GM19043 (cell line): ENCODE results near the gene P2RX6.
A peak's percentile ranks its signal among the peaks of the same experiment; 100 is the strongest.
"Not testable (repeated sequence)": the region's sequence is repeated elsewhere in the genome, so short reads cannot be mapped to it uniquely, and the experiment has no call there.

Source experiments
- ATAC-seq: cut with Tn5 transposase; IDR thresholded peaks from one replicate; pipeline ENCODE4 v1.9.1; 2021; ENCODE audit warnings: low read depth; ENCODE audit not compliant: unreplicated experiment

The P2RX6 gene

DNA sequence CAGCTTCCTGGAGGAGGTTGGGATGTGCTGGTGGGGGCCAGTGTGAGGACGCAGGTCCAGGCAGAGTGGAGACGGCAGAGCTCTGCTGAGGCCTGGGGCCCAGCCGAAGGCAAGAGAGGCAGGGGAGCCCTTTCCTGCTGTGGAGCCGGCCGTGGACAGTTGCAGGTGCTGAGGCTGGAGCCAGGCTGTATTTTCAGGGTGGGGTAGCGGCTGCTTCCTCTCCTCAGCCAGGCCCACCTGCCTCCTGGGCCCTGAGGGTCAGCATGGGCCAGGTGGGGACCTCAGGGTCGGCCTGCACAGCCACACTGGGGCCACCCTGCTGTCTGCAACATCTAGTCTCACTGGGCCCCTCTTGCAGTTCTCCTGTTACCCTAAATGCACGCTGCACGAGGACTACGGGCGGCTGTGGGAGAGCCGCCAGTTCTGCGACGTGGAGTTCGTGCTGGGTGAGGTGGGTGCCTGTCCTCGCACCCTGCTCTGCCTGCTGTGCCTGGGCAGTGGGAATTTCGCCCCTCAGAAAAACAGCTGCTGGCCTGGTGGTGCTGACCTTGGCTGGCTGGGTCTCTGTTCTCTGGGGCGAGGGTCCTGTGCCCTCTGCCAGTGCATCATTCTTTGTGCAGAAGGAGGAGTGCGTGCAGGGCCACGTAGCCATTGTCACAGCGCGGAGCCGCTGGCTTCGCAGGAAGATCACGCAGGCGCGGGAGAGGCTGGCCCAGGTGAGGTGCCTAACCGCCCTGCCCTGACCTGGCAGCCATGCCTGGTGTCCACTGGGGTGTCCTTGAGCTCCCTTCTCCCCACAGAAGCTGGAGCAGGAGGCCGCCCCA lies 21.4 kb upstream of the P2RX6 start:
- ATAC-seq: no peak

DNA sequence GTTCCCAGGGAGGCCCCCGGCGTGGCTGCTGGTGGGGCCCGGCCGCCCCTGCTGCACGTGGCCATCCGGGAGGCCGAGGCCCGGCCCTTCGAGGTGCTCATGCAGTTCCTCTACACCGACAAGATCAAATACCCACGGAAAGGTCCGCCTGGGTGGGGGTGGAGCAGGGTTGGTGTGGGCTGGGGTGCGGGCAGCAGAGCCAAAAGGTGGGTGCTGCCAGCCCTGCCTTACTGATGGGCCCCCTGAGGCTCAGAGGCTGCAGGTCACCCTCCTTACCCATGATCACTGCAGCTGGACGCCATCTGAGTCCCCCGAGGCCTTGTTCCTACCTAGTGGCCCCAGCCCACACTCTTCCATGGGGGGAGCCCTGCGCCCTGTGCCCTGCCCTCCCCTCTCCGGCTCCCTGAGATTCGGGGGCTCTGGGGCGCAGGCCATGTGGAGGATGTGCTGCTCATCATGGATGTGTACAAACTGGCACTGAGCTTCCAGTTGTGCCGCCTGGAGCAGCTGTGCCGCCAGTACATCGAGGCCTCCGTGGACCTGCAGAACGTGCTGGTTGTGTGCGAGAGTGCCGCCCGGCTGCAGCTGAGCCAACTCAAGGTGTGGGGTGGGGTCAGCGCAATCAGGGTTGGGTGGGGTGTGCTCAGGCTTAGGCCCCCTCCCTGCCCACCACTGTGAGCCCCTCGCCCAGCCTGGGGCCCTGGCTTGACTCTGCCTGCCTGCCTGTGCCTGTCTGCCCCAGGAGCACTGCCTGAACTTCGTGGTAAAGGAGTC lies 20.6 kb upstream of the P2RX6 start:
- ATAC-seq: no peak

DNA sequence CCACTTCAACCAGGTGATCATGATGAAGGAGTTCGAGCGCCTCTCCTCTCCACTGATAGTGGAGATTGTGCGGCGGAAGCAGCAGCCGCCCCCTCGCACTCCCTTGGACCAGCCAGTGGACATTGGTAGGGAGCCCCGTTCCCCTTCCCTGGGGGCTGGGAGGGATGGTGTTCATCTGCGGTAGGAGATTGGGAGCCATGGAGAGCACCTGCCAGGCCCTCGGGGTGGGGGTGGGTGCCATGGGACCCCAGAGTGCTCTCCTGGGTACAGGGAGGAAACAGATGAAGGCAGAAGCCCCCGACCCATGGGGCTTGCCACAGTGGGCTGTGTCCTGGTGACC lies 20.1 kb upstream of the P2RX6 start:
- ATAC-seq: no peak

DNA sequence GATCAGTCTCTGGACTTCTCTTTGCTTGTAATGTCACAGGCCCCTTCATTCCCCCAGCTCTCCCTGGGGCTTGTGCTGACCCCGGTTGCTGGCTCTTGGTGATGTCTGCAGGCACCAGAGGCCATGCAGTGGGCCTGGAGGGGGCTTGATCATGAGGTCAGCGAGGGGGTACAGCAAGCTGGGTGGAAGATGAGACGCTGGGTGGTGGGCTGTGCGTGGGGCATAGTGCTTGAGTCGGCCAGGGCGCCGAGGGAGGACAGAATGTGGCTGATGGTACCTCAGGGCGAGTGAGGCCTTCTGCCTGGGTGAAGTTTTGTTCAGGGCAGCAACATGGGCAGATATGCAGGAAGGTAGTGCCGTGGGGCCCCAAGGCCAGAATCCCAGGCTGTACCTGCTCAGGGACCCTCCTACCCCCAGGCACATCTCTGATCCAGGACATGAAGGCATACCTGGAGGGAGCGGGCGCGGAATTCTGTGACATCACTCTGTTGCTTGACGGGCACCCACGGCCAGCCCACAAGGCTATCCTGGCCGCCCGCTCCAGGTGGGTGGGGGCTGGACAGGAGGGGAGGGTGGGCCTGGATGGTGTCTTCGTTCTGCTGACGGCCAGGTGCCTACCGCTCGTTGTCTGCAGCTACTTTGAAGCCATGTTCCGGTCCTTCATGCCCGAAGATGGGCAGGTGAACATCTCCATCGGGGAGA lies 19.5 kb upstream of the P2RX6 start:
- ATAC-seq: no peak

DNA sequence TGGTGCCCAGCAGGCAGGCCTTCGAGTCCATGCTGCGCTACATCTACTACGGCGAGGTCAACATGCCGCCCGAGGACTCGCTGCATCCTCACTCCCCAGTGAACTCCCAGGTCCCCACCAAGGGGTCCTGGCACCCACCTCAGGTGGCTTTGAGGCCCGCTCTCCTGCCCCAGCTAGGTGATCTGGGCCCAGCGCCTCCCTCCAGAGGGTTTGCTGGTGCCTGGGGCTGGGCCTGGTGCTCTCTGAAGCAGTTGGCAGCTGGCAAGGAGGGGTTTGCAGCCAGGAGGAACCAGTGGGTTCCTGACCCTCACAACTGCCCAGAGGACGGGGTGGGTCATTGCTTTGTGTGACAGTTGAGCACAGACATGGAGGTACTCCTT lies 18.9 kb upstream of the P2RX6 start:
- ATAC-seq: no peak

DNA sequence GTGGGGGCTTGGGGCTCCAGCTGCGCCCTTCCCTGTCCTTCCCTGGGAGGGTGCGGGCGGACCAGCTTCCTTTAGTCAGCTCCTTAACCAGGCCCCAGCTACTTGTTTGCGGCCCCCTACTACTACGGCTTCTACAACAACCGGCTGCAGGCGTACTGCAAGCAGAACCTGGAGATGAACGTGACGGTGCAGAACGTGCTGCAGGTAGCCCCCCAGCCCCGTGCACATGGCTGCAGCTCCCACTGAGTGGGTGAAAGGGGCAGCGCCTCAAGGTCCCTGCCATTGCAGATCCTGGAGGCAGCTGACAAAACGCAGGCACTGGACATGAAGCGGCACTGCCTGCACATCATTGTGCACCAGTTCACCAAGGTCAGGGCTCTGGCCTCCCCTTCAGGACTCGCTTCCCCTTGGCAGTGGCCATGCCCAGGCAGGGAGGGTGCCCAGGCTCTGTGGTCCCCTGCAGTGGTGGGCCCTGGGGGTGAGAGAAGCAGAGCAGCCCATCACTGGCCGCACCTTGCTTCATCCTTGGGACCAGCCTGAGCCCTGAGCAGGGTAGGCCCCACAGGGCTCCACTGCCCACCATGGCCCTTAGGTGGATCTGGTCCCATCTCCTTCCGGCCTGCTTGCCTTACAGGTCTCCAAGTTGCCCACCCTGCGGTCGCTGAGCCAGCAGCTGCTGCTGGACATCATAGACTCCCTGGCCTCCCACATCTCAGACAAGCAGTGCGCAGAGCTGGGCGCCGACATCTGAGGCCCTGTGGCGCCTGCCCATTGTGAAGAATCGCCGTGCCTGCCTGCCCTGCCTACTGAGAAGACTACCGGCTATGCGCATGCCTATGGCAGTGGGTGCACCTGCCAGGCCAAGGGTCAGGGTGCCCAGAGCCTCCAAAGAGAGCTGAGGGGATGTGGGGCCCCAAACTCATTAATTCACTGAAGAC lies 18.1 kb upstream of the P2RX6 start:
- ATAC-seq: no peak

DNA sequence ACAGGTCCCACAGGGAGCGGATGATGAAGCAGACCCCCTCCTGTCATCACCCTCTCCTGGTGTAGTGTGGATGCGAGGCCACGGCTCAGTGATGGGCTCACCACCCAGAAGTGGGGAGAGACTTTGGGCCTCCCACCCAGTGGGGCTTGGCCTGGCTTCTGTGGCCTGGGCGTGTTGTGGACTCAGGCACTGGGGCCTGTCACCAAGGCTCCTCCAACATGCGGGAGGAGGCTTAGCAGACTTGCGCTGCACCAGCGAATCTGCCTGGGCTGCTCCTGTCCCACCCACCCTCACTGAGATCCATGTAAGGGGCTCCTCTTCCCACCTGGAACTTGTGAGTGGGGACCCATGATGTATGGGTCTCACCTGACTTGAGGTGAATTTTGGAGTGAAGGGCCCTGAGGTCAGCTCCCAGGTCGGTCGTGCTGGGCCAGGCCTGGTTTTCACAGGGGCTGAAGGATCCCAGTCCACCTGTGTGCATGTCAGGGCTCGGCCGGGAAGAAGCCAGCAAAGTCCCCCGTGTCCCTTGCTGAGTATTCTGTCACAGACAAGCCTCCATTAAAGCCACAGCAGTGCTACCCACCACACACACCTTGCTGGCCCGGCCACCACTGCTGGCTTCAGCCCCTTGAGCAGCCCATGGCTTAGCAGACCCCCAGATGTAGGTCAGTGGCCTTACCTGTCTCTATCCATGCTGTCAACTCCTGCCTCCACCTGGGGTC lies 17.3 kb upstream of the P2RX6 start:
- ATAC-seq: no peak

DNA sequence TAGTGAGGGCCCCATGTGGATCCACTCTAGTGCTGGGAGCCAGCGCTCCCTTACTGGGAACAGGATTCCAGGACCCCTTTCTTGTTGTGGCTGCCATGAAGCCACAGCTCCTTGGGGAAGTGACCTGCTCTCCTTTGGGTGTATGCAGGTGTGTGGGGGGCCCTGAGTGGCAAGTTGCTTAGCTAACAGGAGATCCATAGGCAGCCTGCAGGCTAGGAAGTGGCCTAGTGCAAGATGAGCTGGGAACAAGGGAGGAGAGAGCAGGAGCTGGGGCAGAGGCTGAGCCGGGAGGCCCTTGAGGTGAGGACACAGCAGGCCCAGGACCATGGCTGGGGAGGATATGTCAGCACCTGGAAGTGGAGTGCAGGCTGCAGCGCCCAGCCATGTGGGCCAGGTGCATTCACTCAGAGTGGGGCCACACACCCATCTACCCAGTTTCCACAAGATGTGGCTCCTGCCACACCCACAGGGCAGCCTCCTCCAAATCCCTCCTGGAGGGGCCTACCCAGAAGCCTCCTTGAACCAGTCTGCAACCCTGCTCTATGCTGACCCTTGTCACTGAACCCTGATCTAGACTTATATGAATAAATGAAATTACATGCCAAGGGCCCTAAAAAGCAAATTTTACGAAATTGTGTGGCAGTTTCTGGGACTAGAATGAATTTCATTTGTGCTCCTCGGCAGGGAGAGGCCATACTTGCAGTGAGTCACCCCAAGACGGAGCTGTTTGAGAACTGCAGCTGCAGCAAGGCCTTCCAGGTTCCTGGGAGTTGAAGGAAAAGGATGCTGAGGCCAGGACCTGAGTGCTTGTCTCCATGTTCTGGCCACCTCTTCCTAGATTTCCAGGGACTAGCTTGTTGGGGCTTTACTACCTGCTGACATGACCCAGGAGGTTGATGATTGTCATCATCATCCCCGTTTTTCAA lies 16.3 kb upstream of the P2RX6 start:
- ATAC-seq: no peak

DNA sequence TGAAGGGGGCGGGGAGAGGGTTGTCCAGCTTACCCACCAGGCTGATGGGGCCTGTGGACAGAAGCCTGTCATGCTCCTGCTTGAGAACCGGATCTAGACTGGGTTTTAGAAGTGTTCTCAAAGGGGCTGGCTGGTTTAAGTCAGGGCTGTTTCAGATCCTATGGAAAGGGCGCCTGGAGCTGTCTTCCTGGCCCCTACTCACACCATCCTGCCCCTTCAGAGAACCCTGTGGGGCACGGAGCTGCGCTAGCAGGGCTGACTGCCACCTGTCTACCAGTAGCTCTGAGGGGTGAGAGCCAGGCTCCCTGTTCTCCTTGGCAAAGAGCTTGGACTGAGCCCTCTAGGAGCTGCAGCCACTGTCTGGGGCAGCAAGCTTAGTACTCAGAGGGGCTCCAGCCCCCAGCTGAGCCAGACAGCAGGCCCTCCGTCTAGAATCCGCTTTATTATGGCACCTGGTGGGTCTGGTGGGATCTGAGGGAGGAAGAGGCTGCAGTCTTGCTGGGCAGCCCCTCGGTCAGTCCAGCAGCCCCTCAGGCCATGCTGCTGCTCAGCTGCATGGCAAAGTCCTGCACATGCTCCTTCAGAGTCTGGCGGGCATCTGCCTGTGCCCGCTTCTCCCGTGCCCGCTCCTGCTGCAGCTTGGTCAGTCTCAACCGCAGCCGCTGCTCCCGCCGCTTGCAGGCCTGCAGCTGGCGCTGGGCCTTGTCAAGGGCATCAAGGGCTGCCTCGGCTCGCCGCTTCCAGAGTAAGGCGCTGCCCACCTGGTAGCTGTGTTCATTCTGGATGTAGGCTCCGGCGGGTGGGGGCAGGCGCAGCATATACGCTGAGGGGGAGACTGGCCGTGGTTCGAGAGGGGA lies 15.4 kb upstream of the P2RX6 start:
- no peak for ATAC-seq

DNA sequence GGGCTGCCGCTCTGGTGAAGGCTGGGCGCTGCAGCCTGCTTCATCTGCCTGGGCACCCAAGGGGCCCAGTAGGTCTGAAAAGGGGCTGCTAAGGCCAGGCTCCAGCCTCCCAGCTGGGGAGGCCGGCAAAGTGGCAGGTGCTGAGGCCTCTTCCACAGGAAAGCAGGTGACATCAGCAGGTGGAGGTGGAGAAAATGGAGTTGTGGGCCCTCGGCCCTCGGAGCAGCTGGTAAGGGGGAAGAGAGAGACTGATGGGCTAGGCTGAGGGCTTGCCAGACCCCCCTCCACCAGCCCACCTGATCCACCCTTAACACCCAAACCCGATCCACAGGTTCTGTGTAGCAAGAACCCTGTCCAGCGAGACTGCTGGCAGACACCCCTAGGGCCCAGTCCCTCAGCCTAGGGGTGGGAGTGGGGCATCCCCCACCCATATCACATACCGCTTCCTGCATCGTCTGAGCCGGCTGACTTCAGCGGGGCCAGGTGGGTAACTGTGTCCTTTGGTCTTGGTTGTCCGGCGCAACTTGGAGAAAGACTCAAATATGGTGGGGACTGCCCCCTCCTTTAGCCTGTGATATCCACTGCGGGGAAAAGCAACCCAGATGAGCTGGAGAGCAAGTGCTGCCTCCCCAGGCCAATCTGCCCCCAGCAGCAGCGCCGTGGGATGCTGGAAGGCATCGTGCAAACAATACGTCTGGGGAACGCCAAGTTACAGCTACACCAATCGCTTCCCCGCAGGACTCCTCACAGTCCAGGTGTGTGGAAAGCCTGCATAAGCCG lies 14.6 kb upstream of the P2RX6 start:
- ATAC-seq: no peak

DNA sequence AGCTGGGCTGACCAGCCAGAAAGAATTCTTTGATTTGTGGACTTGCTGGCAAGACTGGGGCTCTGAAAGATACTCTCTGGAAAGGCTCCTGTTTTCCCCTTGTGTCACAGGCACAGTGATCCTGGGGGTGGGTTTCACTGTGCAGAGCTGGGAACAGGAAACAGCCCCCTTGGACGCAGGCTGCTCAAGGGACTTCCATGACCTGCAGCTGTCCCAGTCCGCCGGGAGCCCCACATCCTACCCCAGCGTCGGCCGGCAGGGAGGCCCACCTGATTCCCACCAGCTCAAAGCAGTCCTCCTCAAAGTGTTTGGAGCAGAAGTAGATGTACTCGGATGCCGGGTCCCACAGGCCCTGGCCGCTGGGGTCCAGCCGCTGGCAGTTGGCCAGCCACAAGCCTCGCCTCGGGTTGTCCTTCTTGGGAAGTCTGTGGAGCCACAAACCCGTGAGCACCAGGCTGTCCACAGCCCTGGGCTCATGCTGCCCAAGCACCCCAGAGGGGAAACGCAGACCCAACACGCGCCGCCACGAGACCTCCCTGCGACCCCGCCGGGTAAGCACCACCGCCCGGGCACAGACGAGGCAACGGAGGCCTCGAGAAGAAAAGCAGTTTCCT lies 13.9 kb upstream of the P2RX6 start:
- no peak for ATAC-seq

DNA sequence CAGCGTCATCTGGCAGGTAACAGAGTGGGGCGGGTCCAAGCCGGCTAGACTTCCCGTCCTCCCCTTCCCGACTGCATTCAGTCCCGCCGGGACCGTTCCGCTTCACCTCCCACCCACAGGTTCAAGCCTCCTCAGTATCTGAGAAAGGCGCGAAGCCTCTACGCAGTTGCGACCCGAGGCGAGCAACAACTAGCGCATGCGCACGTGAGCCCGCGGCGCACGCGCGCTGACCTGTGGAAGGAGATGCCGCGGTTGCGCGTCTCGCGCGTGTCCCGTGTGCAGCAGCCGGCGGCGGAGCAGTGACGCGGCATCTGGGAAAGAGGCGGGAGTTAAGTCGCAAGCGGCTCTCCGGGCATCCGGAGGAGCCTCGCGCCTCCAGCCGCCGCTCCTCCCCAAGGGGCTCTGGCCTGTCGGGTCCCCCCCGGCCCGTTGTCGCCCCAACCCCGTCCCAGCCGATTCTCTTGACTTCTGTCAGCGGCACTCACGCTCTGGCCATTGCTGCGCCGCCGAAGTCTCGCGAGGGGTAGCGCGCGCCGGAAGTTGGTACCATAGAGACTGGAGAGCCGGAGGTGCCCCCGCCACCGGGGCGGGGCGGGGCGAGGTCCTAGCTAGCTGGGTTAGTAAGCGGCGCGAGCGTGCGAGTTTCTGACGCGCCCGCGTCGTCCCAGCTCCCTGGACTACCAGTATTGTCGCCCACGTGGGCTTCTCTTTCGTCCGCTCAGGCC lies 13.2 kb upstream of the P2RX6 start, which contains the start of gene THAP7:
TSS of gene THAP7 (minus strand) at position 518 of the 725 bp plus-strand sequence. CDS start at position 311, 207 bp downstream.
- peak; percentile 78 for ATAC-seq

DNA sequence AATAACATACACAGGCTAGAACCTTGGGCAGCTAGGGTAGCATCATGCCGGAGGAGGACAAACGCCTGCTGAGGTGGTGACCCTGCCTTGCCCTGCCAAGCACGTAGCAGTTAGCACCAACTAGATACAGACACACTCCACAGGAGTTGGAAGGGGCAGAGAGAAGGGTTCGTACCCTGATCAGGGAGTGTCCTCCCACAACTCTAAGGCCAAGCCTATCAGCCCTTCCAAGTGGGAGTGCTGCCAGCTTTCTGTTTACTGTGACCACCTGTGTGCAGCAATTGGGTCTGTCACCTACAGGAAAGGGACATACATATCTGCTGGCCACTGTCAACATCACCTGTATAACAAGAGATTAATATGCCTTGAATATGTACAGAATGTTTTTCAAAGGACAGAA lies 11.2 kb upstream of the P2RX6 start:
- ATAC-seq: no peak

DNA sequence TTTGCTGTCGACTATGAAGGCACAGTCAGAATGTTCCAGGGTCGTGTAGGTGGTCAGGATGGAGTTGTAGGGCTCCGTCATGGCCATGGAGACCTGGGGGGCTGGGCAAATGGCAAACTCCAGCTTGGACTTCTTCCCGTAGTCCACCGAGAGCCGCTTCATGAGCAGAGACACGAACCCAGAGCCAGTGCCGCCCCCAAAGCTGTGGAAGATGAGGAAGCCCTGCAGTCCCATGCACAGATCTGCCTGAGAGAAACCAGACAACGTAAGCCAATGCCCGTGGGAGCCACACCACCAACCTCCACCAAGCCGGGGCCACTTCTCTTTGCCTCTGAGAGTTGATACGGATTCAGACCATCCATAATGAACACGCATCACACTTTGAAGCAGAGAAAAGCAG lies 5.8 kb upstream of the P2RX6 start:
- ATAC-seq: not testable (repeated sequence)

DNA sequence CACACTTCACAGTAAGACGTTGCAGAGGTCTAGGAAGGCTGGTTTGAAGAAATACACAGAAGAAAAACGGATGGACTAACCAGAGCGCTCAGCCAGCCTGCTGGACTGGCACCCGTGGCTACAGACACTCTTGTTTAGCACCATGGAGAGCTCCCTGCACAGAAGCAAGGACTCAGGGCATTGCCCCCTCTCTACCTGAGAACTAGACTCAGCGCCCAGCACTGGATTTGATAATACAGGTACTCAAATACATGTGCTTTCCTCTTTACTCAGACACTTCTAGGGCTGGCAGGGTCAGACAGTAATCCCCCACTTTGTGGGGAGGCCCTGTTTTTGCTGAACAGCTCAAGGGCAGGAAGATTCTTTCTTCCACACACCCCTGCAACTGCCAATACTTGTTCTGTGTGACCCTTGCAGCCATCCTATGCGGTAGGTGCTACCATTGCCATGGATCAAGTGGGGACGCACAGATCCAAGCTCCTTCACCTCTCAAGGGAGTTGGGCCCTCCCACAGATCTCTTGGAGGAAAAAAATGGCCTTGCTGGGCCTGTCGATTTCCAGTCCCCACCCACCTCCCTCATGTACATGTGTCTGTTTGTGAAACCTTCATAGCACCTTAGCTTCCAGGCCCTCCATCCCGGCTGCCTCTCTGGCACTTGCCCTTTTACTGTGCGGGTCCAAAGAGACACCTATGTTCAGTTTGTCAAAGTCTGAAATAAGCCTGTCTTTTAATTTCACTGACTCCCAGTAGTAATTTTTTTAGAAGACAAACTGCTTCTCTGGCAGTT lies 5.1 kb upstream of the P2RX6 start:
- ATAC-seq: no peak
